Gastroesophageal sphincter (tissue), 3 donors: ENCODE data around the gene SIAH3.

Experiments used
- EP300 ChIP-seq: sonication (generic); formaldehyde crosslinking; IDR thresholded peaks from one replicate; pipeline ENCODE4 v1.6.1; 2017; ENCODE audit warnings: antibody characterized with exemption, mild to moderate bottlenecking
- POLR2A ChIP-seq, 2 donors: fragments of 450-650 bp; IDR thresholded peaks; one replicate each; pipeline ENCODE4 v1.6.1; 2017; ENCODE audit warnings: antibody characterized with exemption in 2 of 2, mild to moderate bottlenecking in 2 of 2, moderate library complexity in 1 of 2
- POLR2AphosphoS5 ChIP-seq: sonication (generic); formaldehyde crosslinking; IDR thresholded peaks from one replicate; pipeline ENCODE4 v1.6.1; 2017; ENCODE audit warnings: antibody characterized with exemption
- TF ChIP-seq, protein P1 (sequence below), 4 experiments: fragments of 200-600 bp in 2 of 4; fragments of 450-650 bp in 2 of 4; sonication (generic) in 1 of 4; IDR thresholded peaks; one replicate each; pipeline ENCODE4 v1.5.1; 2017 to 2019; ENCODE audit warnings: antibody characterized with exemption in 4 of 4, mild to moderate bottlenecking in 2 of 4, moderate library complexity in 2 of 4

DNA sequence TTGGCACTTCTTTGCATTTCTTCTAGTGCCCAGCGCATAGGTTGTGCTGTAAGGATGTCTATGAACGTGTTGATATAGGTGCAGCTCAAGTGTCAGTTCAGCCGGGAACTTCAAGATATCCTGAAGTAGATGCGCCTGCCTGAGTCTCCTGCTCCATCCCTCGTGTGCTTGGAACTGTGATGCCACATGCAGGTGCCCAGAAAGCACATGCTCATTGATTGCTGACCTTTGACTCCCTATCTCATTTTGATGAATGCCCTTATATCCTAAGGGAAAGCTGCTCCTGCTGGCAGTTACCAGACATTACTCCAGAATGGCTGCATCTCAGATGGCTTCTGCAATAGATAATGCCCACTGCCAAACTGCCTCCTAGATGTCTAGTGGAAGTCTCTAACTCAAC is 108.6 kb downstream of the SIAH3 start:
- TF ChIP-seq, protein P1, sequence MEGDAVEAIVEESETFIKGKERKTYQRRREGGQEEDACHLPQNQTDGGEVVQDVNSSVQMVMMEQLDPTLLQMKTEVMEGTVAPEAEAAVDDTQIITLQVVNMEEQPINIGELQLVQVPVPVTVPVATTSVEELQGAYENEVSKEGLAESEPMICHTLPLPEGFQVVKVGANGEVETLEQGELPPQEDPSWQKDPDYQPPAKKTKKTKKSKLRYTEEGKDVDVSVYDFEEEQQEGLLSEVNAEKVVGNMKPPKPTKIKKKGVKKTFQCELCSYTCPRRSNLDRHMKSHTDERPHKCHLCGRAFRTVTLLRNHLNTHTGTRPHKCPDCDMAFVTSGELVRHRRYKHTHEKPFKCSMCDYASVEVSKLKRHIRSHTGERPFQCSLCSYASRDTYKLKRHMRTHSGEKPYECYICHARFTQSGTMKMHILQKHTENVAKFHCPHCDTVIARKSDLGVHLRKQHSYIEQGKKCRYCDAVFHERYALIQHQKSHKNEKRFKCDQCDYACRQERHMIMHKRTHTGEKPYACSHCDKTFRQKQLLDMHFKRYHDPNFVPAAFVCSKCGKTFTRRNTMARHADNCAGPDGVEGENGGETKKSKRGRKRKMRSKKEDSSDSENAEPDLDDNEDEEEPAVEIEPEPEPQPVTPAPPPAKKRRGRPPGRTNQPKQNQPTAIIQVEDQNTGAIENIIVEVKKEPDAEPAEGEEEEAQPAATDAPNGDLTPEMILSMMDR (IDR thresholded peaks at IDR 0.05): no peak
- no peak for TF ChIP-seq POLR2A (IDR thresholded peaks at IDR 0.05)
- no peak for TF ChIP-seq POLR2AphosphoS5
- TF ChIP-seq EP300: no peak
